ENCODE data around the gene TST. TPM values are rescaled to one million over a fixed set of nuclear protein-coding genes. Genes with fewer than 3 reads are reported as not detected.
A peak's percentile ranks its signal among the peaks of the same experiment; 100 is the strongest.

The TST gene
- total and polyA plus RNA-seq, 9 of the 15 experiments (the other 6 are each of a cell fraction or from before 2014, with no cell fraction given), result 1.4 to 26.9 (median 12.4) TPM

GRCh38 chr22:36982136-36982535 is 37.1 kb downstream of the TST start (continued):
- no peak for TF ChIP-seq ZNF277 (CRISPR knock-in tag; IDR thresholded peaks at IDR 0.05; ENCODE audit: borderline replicate concordance)
- TF ChIP-seq GATAD2B (IDR thresholded peaks at IDR 0.05; ENCODE audit: borderline replicate concordance), result no peak
- no peak for TF ChIP-seq ARID4B (CRISPR knock-in tag; IDR thresholded peaks at IDR 0.05)
- TF ChIP-seq FOXK2 (conservative IDR thresholded peaks at IDR 0.05 in 1 of 2, IDR thresholded peaks at IDR 0.05 in 1 of 2; ENCODE audit: low read depth in 2 of 2), result no peak
- no peak for TF ChIP-seq MTF1 (CRISPR knock-in tag; IDR thresholded peaks at IDR 0.05; ENCODE audit: borderline replicate concordance)
- peak; percentile 88 for TF ChIP-seq NCOR1 (IDR thresholded peaks at IDR 0.05)

Measured in K562 (cell line).